ENCODE results near the gene ARHGAP23. TPM values are rescaled to one million over a fixed set of nuclear protein-coding genes. Genes with fewer than 3 reads are reported as not detected.

The ARHGAP23 gene
- total RNA-seq, 1 experiment from 2014 or later = 19.0 TPM

GRCh38 chr17:38448208-38448771, 20.0 kb downstream of the ARHGAP23 start:
- H3K4me1 ChIP-seq (ENCODE audit: insufficient read depth, low read length, poor library complexity, severe bottlenecking) = peaks cover 24% of the 10 kb centered on the region
- BruUV-seq (replicated peaks) = no TSS peak
- CTCF ChIA-PET = interaction anchor here (0.6 to 0.7 kb wide), 2 partner anchors 14 to 351 kb away, joined by 3 read pairs; no protein-coding TSS in a partner anchor

DNA sequence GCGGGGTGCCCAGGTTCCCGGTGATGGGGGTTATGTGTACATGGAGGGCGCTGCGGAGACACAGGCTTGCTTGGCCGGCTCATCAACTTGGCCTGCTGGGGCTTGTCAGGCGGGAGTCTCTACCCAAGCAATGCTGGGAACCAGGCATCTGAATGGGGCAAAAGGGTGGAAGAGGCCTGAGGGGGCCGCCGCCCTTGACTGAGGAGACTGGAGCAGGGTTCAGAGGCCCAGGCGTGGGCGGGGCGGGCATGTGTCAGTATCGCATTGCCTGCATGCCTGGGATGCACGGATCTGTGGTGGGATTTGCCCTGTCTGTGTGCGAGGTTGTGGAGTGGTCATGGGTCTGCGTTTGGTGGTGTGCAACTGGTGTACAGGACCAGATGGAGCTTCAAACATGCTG, 21.1 kb downstream of the ARHGAP23 start:
- ChIA-PET CTCF (no interaction called here), POLR2A (ENCODE audit: low non-redundant PET) (no interaction called here)
- Histone ChIP-seq H3K4me1 (ENCODE audit: insufficient read depth, low read length, poor library complexity, severe bottlenecking) (peaks cover 24% of the 10 kb centered on the region), H3K9me3 (ENCODE audit: low read depth, low read length, poor library complexity, severe bottlenecking) (no peaks in the 10 kb centered on the region), H3K27me3 (replicated peaks; ENCODE audit: insufficient read depth, low read depth, low read length, poor library complexity) (no peaks in the 10 kb centered on the region), H3K36me3 (ENCODE audit: insufficient read depth, low read length, poor library complexity, severe bottlenecking) (no peaks in the 10 kb centered on the region), H3K4me3 (ENCODE audit: low read depth, low read length, poor library complexity, severe bottlenecking) (no peak overlapping the region), H3K27ac (ENCODE audit: low read depth, low read length, poor library complexity, severe bottlenecking) (no peak overlapping the region)
- intact Hi-C loops (cut with micrococcal nuclease; ENCODE audit: unreplicated experiment) = loop anchor here (5.0 kb wide), 1 partner anchor 33 kb away; no protein-coding TSS in a partner anchor
- no peak for DNase-seq (ENCODE audit: low spot score)
- no peak for TF ChIP-seq EZH2 (IDR thresholded peaks at IDR 0.05; ENCODE audit: borderline replicate concordance, low read depth, low read length, poor library complexity, severe bottlenecking)
- TF ChIP-seq, protein P1, sequence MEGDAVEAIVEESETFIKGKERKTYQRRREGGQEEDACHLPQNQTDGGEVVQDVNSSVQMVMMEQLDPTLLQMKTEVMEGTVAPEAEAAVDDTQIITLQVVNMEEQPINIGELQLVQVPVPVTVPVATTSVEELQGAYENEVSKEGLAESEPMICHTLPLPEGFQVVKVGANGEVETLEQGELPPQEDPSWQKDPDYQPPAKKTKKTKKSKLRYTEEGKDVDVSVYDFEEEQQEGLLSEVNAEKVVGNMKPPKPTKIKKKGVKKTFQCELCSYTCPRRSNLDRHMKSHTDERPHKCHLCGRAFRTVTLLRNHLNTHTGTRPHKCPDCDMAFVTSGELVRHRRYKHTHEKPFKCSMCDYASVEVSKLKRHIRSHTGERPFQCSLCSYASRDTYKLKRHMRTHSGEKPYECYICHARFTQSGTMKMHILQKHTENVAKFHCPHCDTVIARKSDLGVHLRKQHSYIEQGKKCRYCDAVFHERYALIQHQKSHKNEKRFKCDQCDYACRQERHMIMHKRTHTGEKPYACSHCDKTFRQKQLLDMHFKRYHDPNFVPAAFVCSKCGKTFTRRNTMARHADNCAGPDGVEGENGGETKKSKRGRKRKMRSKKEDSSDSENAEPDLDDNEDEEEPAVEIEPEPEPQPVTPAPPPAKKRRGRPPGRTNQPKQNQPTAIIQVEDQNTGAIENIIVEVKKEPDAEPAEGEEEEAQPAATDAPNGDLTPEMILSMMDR (conservative IDR thresholded peaks at IDR 0.05; ENCODE audit: low read depth, low read length) = no peak
- BruUV-seq (replicated peaks) = no TSS peak

More at GRCh38 chr17:38448208-38448771, 20.0 kb downstream of the ARHGAP23 start:
- no peaks in the 10 kb centered on the region for H3K27me3 ChIP-seq (replicated peaks; ENCODE audit: insufficient read depth, low read depth, low read length, poor library complexity)
- intact Hi-C loops (cut with micrococcal nuclease; ENCODE audit: unreplicated experiment) = loop anchor here (5.0 kb wide), 1 partner anchor 34 kb away; no protein-coding TSS in a partner anchor
- no peaks in the 10 kb centered on the region for H3K36me3 ChIP-seq (ENCODE audit: insufficient read depth, low read length, poor library complexity, severe bottlenecking)
- no peaks in the 10 kb centered on the region for H3K9me3 ChIP-seq (ENCODE audit: low read depth, low read length, poor library complexity, severe bottlenecking)
- DNase-seq (ENCODE audit: low spot score) = no peak
- POLR2A ChIA-PET (ENCODE audit: low non-redundant PET) = no interaction called here
- H3K4me3 ChIP-seq (ENCODE audit: low read depth, low read length, poor library complexity, severe bottlenecking) = no peak overlapping the region
- TF ChIP-seq EZH2 (IDR thresholded peaks at IDR 0.05; ENCODE audit: borderline replicate concordance, low read depth, low read length, poor library complexity, severe bottlenecking) = no peak
- TF ChIP-seq, protein P1 (conservative IDR thresholded peaks at IDR 0.05; ENCODE audit: low read depth, low read length) = no peak
- no peak overlapping the region for H3K27ac ChIP-seq (ENCODE audit: low read depth, low read length, poor library complexity, severe bottlenecking)

- no peak for DNase-seq (ENCODE audit: low spot score)
- no TSS peak for BruUV-seq (replicated peaks)
- Histone ChIP-seq H3K4me3 (ENCODE audit: low read depth, low read length, poor library complexity, severe bottlenecking) (no peak overlapping the region), H3K27me3 (replicated peaks; ENCODE audit: insufficient read depth, low read depth, low read length, poor library complexity) (no peaks in the 10 kb centered on the region), H3K4me1 (ENCODE audit: insufficient read depth, low read length, poor library complexity, severe bottlenecking) (peaks cover 33% of the 10 kb centered on the region), H3K9me3 (ENCODE audit: low read depth, low read length, poor library complexity, severe bottlenecking) (no peaks in the 10 kb centered on the region), H3K36me3 (ENCODE audit: insufficient read depth, low read length, poor library complexity, severe bottlenecking) (no peaks in the 10 kb centered on the region), H3K27ac (ENCODE audit: low read depth, low read length, poor library complexity, severe bottlenecking) (peak overlapping the region; percentile 77)
- ChIA-PET POLR2A (ENCODE audit: low non-redundant PET) (no interaction called here), CTCF (interaction anchor here (0.6 kb wide), 1 partner anchor 223 kb away, joined by 3 read pairs; no protein-coding TSS in a partner anchor)
- intact Hi-C loops (cut with micrococcal nuclease; ENCODE audit: unreplicated experiment) = no loop called here
- TF ChIP-seq EZH2 (IDR thresholded peaks at IDR 0.05; ENCODE audit: borderline replicate concordance, low read depth, low read length, poor library complexity, severe bottlenecking) = no peak
- TF ChIP-seq, protein P1 (conservative IDR thresholded peaks at IDR 0.05; ENCODE audit: low read depth, low read length) = no peak
Observed at GRCh38 chr17:38450557-38451029, 22.3 kb downstream of the ARHGAP23 start.

Data from A673 (cell line).